GM12891 (cell line): ENCODE data around the gene CYP27A1.

ENCODE experiments used
- POLR2A ChIP-seq: IDR thresholded peaks from 2 replicates; pipeline ENCODE4 v1.6.1; 2011; ENCODE audit warnings: low read depth, low read length, control low read depth
- POLR2AphosphoS5 ChIP-seq: IDR thresholded peaks from 2 replicates; pipeline ENCODE4 v1.6.1; 2011; ENCODE audit warnings: low read depth, low read length, control low read depth
- SPI1 ChIP-seq: IDR thresholded peaks from 2 replicates; pipeline ENCODE4 v1.6.1; 2011; ENCODE audit warnings: low read depth, low read length, control low read depth
- TAF1 ChIP-seq: IDR thresholded peaks from 2 replicates; pipeline ENCODE4 v1.6.1; 2011; ENCODE audit warnings: low read depth, low read length, control low read depth

GRCh38 chr2:218782528-218782844 is 539 bp downstream of the CYP27A1 start:
- TF ChIP-seq POLR2A, result no peak
- no peak for TF ChIP-seq SPI1
- no peak for TF ChIP-seq POLR2AphosphoS5
- no peak for TF ChIP-seq TAF1
